ENCODE data around the gene CPLX3.

Gene CPLX3

DNA sequence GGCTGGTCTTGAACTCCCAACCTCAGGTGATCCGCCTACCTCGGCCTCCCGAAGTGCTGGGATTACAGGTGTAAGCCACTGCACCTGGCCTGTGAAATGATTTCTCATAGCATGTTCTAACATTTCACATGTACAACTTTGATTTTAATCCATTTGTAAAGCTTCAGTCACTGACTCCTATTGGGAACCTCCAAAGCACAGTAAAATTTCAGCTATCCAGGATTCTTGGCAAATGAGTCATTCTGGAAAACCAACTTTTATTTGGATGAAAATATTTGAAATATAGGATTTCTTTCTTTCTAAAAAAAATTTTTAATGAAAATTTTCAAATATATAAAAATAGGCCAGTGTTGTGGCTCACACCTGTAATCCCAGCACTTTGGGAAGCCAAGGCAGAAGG lies 16.5 kb upstream of the CPLX3 start:
- Histone ChIP-seq H3K9ac (ENCODE audit: low read depth, low read length) (no peak overlapping the region), H3K4me2 (ENCODE audit: low read length) (no peak overlapping the region), H3K27me3 (ENCODE audit: control insufficient read depth, insufficient read depth, low read length) (no peaks in the 10 kb centered on the region), H3K9me3 (replicated peaks; ENCODE audit: low read length) (no peaks in the 10 kb centered on the region), H3K4me3 (ENCODE audit: low read length) (no peak overlapping the region), H3K4me1 (ENCODE audit: control insufficient read depth, insufficient read depth, low read length) (peaks cover 3% of the 10 kb centered on the region), H3K36me3 (ENCODE audit: insufficient read depth, low read length) (peaks cover 1% of the 10 kb centered on the region)

DNA sequence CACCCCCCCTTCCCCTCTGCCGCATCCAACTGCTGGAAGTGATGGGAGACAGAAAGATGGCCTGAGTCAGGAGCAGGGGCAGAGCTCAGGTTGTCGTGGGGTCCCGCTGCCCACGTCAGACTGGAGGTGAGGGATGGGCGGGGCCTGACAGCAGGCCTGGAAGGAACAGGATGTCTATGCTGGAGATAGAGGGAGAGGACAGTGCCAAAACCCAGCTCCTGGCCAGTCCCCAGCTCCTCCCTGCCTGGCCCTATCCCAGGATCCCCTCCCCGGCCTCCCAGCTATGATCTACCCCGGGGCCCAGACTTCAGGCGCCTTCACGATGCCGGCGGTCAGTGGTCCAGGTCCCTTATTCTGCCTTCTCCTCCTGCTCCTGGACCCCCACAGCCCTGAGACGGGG lies 13.9 kb upstream of the CPLX3 start, which contains the start of gene LMAN1L:
LMAN1L (plus strand) TSS at position 303 of the 400 bp plus-strand sequence; CDS start at position 323, 20 bp downstream.
- no peak within 1 kb of the TSS for H3K4me2 ChIP-seq (ENCODE audit: low read length)
- peaks cover 7% of the 10 kb centered on the region for H3K4me1 ChIP-seq (ENCODE audit: control insufficient read depth, insufficient read depth, low read length)
- no peak within 1 kb of the TSS for H3K9ac ChIP-seq (ENCODE audit: low read depth, low read length)
- no peaks in the 10 kb centered on the region for H3K27me3 ChIP-seq (ENCODE audit: control insufficient read depth, insufficient read depth, low read length)
- H3K9me3 ChIP-seq (replicated peaks; ENCODE audit: low read length), result no peaks in the 10 kb centered on the region
- H3K4me3 ChIP-seq (ENCODE audit: low read length), result no peak within 1 kb of the TSS
- no peaks in the 10 kb centered on the region for H3K36me3 ChIP-seq (ENCODE audit: insufficient read depth, low read length)

DNA sequence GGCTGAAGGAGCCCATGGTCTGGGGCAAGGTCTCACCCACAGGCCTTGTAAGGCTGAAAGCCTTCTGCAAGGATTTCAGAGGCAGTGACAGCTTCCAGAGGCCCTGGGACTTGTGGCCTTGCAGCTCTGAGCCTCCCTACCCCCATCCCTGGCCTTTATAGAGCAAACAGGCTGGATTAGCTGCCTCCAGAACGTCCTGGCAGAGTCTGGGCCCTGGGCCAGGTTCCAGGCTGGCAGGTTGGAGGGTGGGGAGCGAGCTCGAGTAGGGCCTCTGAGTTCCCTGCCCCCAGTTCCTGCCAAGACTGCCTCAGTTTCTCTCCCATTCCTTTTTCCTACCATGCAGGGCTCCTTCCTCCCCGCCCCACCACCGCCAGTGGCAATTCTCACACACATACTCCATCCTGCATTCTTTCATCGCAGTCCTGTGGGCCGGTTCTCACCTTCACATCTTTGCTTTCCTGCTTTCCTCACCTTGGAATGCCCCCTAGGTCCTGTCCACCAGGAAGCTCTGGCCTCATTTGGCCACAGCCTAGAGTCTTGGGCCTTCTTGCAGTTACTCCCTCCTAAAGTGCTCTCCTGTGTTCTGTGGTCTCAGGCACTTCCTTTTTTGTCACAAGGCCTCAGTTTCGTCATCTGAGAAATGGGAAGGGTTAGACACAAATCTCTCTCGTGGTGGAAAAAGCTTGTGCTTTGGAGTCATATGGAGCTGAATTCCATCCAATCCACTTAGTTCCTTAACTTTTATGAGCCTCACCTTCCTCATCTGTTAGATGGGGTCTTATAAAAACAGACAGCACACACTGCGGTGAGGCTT lies 11.1 kb upstream of the CPLX3 start:
- Histone ChIP-seq H3K4me2 (ENCODE audit: low read length) (no peak overlapping the region), H3K27me3 (ENCODE audit: control insufficient read depth, insufficient read depth, low read length) (peaks cover 7% of the 10 kb centered on the region), H3K4me1 (ENCODE audit: control insufficient read depth, insufficient read depth, low read length) (peaks cover 16% of the 10 kb centered on the region), H3K36me3 (ENCODE audit: insufficient read depth, low read length) (no peaks in the 10 kb centered on the region), H3K4me3 (ENCODE audit: low read length) (no peak overlapping the region), H3K9ac (ENCODE audit: low read depth, low read length) (no peak overlapping the region), H3K9me3 (replicated peaks; ENCODE audit: low read length) (no peaks in the 10 kb centered on the region)

DNA sequence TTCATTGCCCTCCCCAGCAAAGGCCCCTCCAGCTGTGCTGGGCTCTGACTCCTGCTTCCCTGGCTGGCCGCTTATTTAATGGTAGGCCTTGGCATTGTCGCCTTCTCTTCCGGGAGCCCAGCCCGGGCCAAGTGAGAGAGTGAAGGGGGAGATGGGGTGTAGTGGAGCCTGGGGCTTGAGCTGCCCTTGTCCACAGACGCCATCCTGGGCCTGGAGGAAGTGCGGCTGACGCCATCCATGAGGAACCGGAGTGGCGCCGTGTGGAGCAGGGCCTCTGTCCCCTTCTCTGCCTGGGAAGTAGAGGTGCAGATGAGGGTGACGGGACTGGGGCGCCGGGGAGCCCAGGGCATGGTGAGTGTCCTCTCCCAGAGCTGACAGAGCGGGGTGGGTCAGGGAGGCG lies 10.5 kb upstream of the CPLX3 start:
- Histone ChIP-seq H3K36me3 (ENCODE audit: insufficient read depth, low read length) (no peaks in the 10 kb centered on the region), H3K9me3 (replicated peaks; ENCODE audit: low read length) (no peaks in the 10 kb centered on the region), H3K27me3 (ENCODE audit: control insufficient read depth, insufficient read depth, low read length) (peaks cover 12% of the 10 kb centered on the region), H3K4me2 (ENCODE audit: low read length) (no peak overlapping the region), H3K9ac (ENCODE audit: low read depth, low read length) (no peak overlapping the region), H3K4me3 (ENCODE audit: low read length) (no peak overlapping the region), H3K4me1 (ENCODE audit: control insufficient read depth, insufficient read depth, low read length) (peaks cover 16% of the 10 kb centered on the region)

DNA sequence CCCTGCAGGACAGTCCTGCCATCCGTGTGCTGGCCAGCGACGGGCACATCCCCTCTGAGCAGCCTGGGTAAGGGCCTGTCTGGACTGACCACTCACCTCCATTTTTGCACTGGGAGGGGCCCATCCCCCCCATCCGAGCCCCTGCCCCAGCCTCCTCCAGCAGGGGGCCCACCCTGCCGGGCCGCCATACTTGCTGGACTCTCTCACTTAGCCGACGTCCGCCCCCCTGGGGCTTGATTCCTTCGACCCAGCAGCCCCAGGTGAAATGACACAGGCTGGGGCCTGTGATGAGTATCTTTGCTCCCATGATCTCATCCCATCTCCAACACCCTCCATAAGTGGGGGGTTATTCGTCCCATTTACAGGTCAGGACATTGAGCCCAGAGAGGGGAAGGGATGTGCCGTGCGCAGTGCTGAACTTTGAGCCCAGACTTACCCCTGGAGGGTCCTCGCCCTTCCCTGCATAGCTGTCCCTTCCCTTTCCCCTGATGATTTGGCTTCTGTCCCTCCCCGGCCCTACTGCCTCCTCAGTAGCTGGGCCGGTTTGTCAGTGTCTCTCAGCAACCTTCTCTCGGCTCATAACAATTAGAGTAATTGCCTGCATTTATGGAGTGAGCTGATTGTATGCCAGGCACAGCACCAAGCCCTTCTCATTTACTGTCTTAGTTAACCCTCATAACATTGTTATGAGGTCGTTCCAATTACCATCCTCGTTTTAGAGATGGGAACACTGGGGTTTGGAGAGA lies 9.6 kb upstream of the CPLX3 start:
- Histone ChIP-seq H3K36me3 (ENCODE audit: insufficient read depth, low read length) (no peaks in the 10 kb centered on the region), H3K9ac (ENCODE audit: low read depth, low read length) (no peak overlapping the region), H3K4me3 (ENCODE audit: low read length) (no peak overlapping the region), H3K27me3 (ENCODE audit: control insufficient read depth, insufficient read depth, low read length) (peaks cover 17% of the 10 kb centered on the region), H3K9me3 (replicated peaks; ENCODE audit: low read length) (no peaks in the 10 kb centered on the region), H3K4me2 (ENCODE audit: low read length) (no peak overlapping the region), H3K4me1 (ENCODE audit: control insufficient read depth, insufficient read depth, low read length) (peaks cover 16% of the 10 kb centered on the region)

DNA sequence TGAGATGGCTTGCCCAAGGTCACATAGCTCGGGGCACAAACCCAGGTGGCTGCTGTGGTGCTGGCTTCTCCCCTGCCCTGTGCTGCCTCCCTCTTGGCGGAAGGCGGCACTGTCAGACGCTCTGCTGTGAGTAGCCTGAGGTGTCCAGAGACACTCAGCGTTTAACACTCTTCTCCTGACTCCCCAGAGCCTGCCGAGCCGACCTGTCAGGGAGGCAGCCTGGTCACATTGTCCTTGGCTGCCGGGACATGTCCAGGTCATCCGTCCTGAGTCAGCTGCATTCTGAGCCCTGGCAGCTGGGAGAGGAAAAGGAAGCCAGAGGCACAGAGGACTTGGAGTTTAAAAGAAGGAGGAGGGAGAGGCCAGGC lies 9.1 kb upstream of the CPLX3 start:
- Histone ChIP-seq H3K36me3 (ENCODE audit: insufficient read depth, low read length) (no peaks in the 10 kb centered on the region), H3K4me3 (ENCODE audit: low read length) (no peak overlapping the region), H3K4me1 (ENCODE audit: control insufficient read depth, insufficient read depth, low read length) (peaks cover 16% of the 10 kb centered on the region), H3K4me2 (ENCODE audit: low read length) (peak overlapping the region; percentile 42), H3K9ac (ENCODE audit: low read depth, low read length) (no peak overlapping the region), H3K27me3 (ENCODE audit: control insufficient read depth, insufficient read depth, low read length) (peaks cover 17% of the 10 kb centered on the region), H3K9me3 (replicated peaks; ENCODE audit: low read length) (no peaks in the 10 kb centered on the region)

DNA sequence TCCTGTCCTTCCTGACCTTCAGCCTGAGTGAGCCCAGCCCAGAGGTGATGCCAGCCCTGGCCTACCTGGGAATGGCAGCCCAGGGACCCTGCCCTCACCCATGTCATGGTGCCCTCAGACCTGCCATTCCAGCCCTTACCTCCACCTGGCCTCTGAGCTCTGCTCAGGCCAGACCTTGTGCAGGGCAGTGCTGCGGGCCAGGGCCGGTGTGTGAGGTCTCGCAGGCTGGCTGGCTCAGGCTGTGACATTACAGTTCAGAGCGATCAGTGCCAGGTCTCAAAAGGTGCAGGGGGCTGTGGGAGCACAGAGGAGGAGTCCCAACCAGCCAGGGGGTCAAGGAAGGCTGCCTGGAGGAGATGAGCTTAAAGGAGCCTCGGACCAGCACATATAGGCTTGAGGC lies 6.4 kb upstream of the CPLX3 start:
- Histone ChIP-seq H3K9me3 (replicated peaks; ENCODE audit: low read length) (no peaks in the 10 kb centered on the region), H3K36me3 (ENCODE audit: insufficient read depth, low read length) (no peaks in the 10 kb centered on the region), H3K4me1 (ENCODE audit: control insufficient read depth, insufficient read depth, low read length) (peaks cover 16% of the 10 kb centered on the region), H3K4me3 (ENCODE audit: low read length) (no peak overlapping the region), H3K27me3 (ENCODE audit: control insufficient read depth, insufficient read depth, low read length) (peaks cover 40% of the 10 kb centered on the region), H3K4me2 (ENCODE audit: low read length) (no peak overlapping the region), H3K9ac (ENCODE audit: low read depth, low read length) (no peak overlapping the region)

DNA sequence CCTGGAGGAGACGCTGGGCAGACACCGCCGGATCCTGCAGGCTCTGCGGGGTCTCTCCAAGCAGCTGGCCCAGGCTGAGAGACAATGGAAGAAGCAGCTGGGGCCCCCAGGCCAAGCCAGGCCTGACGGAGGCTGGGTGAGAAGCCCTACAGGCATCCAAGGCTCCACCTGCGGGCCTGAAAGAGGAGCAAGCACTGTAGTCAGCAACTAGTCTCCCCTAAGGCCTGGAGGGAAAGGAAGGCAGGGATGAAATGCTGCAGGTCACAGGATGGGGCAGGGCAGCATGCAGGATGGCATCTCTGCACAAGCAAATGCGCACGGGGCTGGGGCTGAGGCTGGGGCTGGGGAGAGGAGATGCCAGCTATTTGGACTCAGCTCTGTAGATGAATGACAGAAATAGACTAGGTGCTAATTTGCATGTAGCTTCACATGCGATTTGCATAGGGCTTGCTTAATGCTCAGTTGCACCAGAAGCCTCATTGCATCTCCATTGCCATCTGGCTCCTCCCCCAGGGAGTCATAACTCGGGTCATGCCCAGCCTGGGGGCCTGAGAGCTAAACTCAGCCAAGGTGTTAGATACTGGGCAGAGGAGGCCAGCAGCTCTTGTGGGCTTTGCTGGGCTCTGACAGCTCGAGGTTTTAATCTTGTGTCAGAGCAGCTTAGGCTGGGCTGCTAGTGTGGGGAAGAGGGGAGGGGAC lies 5.2 kb upstream of the CPLX3 start:
- Histone ChIP-seq H3K9ac (ENCODE audit: low read depth, low read length) (no peak overlapping the region), H3K4me3 (ENCODE audit: low read length) (no peak overlapping the region), H3K27me3 (ENCODE audit: control insufficient read depth, insufficient read depth, low read length) (peaks cover 52% of the 10 kb centered on the region), H3K4me1 (ENCODE audit: control insufficient read depth, insufficient read depth, low read length) (peaks cover 16% of the 10 kb centered on the region), H3K4me2 (ENCODE audit: low read length) (no peak overlapping the region), H3K9me3 (replicated peaks; ENCODE audit: low read length) (no peaks in the 10 kb centered on the region), H3K36me3 (ENCODE audit: insufficient read depth, low read length) (no peaks in the 10 kb centered on the region)

DNA sequence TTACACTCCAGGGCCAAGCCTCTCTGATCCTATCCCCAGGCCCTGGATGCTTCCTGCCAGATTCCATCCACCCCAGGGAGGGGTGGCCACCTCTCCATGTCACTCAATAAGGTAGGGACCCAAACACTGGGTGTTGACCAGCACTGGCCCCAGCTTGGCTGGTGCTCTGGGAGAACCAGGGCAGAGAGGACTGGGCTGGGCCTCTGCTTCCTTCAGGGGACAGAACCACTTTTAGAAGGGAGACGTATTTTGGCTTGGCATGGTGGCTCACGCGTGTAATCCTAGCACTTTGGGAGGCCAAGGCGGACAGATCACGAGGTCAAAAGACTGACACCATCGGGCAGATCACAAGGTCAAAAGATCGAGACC lies 4.7 kb upstream of the CPLX3 start:
- Histone ChIP-seq H3K4me2 (ENCODE audit: low read length) (no peak overlapping the region), H3K4me1 (ENCODE audit: control insufficient read depth, insufficient read depth, low read length) (peaks cover 16% of the 10 kb centered on the region), H3K27me3 (ENCODE audit: control insufficient read depth, insufficient read depth, low read length) (peaks cover 55% of the 10 kb centered on the region), H3K36me3 (ENCODE audit: insufficient read depth, low read length) (no peaks in the 10 kb centered on the region), H3K4me3 (ENCODE audit: low read length) (no peak overlapping the region), H3K9ac (ENCODE audit: low read depth, low read length) (no peak overlapping the region), H3K9me3 (replicated peaks; ENCODE audit: low read length) (no peaks in the 10 kb centered on the region)

DNA sequence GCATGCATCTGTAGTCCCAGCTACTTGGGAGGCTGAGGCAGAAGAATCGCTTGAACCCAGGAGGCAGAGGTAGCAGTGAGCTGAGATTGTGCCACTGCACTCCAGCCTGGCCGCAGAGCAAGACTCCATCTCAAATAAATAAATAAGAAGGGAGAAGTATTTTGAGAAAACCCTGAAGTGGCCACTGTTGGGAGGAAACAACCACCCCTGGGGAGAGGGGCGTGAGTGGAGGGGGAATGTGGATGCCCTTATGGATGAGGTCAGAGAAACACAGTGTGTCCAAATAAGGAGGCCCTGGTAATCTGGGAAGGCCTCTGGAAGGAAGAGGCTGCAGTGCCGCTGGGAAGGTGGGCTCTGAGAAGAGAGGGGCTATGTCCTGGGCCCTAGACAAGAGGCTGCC lies 4.2 kb upstream of the CPLX3 start:
- Histone ChIP-seq H3K9ac (ENCODE audit: low read depth, low read length) (no peak overlapping the region), H3K4me1 (ENCODE audit: control insufficient read depth, insufficient read depth, low read length) (peaks cover 15% of the 10 kb centered on the region), H3K9me3 (replicated peaks; ENCODE audit: low read length) (no peaks in the 10 kb centered on the region), H3K4me2 (ENCODE audit: low read length) (no peak overlapping the region), H3K27me3 (ENCODE audit: control insufficient read depth, insufficient read depth, low read length) (peaks cover 60% of the 10 kb centered on the region), H3K4me3 (ENCODE audit: low read length) (no peak overlapping the region), H3K36me3 (ENCODE audit: insufficient read depth, low read length) (no peaks in the 10 kb centered on the region)

DNA sequence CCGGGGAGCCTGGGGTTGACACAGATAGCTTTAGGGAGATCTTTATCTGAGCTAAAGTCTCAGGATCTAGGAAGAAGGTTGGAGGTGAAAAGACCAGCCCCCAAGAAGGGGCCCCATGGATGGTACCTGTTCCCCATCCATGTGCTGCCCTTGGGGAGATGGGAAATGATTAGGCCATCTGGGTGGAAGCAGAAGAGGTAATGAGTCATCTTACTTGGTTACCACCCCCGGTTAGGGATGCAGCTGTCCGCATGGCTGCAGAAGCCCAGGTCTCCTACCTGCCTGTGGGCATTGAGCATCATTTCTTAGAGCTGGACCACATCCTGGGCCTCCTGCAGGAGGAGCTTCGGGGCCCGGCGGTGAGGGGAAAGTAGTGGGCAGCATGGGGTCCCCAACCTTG lies 3.1 kb upstream of the CPLX3 start:
- Histone ChIP-seq H3K4me2 (ENCODE audit: low read length) (no peak overlapping the region), H3K4me3 (ENCODE audit: low read length) (no peak overlapping the region), H3K9ac (ENCODE audit: low read depth, low read length) (no peak overlapping the region), H3K4me1 (ENCODE audit: control insufficient read depth, insufficient read depth, low read length) (peaks cover 7% of the 10 kb centered on the region), H3K27me3 (ENCODE audit: control insufficient read depth, insufficient read depth, low read length) (peaks cover 71% of the 10 kb centered on the region), H3K36me3 (ENCODE audit: insufficient read depth, low read length) (no peaks in the 10 kb centered on the region), H3K9me3 (replicated peaks; ENCODE audit: low read length) (no peaks in the 10 kb centered on the region)

All from skeletal muscle satellite cell (primary cell).